HEK293T (cell line): ENCODE data around the gene PLEKHA6.

Source experiments
- CTCF ChIA-PET: fragments of 350-600 bp; formaldehyde crosslinking; extraction: SDS; loops from one replicate; lab custom pipeline; 2021; ENCODE audit warnings: antibody characterized with exemption, inconsistent platforms; lab: Yijun Ruan, JAX
- POLR2A ChIA-PET: fragments of 350-600 bp; formaldehyde crosslinking; extraction: SDS; loops from one replicate; lab custom pipeline; 2020; ENCODE audit warnings: antibody characterized with exemption, inconsistent platforms; lab: Yijun Ruan, JAX
- DNase-seq: peaks from one replicate; pipeline ENCODE4 v3.0.0; 2012; ENCODE audit warnings: mixed read lengths; ENCODE audit errors: extremely low spot score
- ARNT ChIP-seq: fragments of 450-650 bp; IDR thresholded peaks from 2 replicates; pipeline ENCODE4 v1.6.1; 2017; ENCODE audit warnings: mild to moderate bottlenecking
- BHLHE40 ChIP-seq: fragments of 450-650 bp; IDR thresholded peaks from 2 replicates; pipeline ENCODE4 v1.6.1; 2016; ENCODE audit warnings: mild to moderate bottlenecking, moderate library complexity, borderline replicate concordance
- CTBP1 ChIP-seq: fragments of 450-650 bp; IDR thresholded peaks from 2 replicates; pipeline ENCODE4 v1.6.1; 2016; ENCODE audit warnings: borderline replicate concordance
- ELF4 ChIP-seq: fragments of 450-650 bp; IDR thresholded peaks from 2 replicates; pipeline ENCODE4 v1.6.1; 2017; ENCODE audit warnings: antibody characterized with exemption
- FOXA1 ChIP-seq: fragments of 450-650 bp; IDR thresholded peaks from 2 replicates; pipeline ENCODE4 v1.6.1; 2016; ENCODE audit warnings: mild to moderate bottlenecking
- FOXK2 ChIP-seq: fragments of 450-650 bp; IDR thresholded peaks from 2 replicates; pipeline ENCODE4 v1.6.1; 2016; ENCODE audit warnings: mild to moderate bottlenecking
- FOXM1 ChIP-seq: fragments of 450-650 bp; IDR thresholded peaks from 2 replicates; pipeline ENCODE4 v1.6.1; 2017; ENCODE audit warnings: mild to moderate bottlenecking, borderline replicate concordance
- HDGF ChIP-seq: fragments of 450-650 bp; IDR thresholded peaks from 2 replicates; pipeline ENCODE4 v1.6.1; 2017; ENCODE audit warnings: antibody characterized with exemption, borderline replicate concordance
- L3MBTL2 ChIP-seq: fragments of 450-650 bp; conservative IDR thresholded peaks from 2 replicates; pipeline ENCODE4 v1.6.1; 2016; ENCODE audit warnings: mild to moderate bottlenecking
- LEF1 ChIP-seq: fragments of 450-650 bp; IDR thresholded peaks from 2 replicates; pipeline ENCODE4 v1.6.1; 2017; ENCODE audit warnings: mild to moderate bottlenecking, borderline replicate concordance
- NFRKB ChIP-seq: fragments of 450-650 bp; IDR thresholded peaks from 2 replicates; pipeline ENCODE4 v1.6.1; 2016; ENCODE audit warnings: mild to moderate bottlenecking, moderate library complexity
- SP1 ChIP-seq: fragments of 450-650 bp; IDR thresholded peaks from 2 replicates; pipeline ENCODE4 v1.6.1; 2017
- SUZ12 ChIP-seq: fragments of 450-650 bp; IDR thresholded peaks from 2 replicates; pipeline ENCODE4 v1.6.1; 2016; ENCODE audit warnings: mild to moderate bottlenecking
- TARDBP ChIP-seq: fragments of 450-650 bp; IDR thresholded peaks from 2 replicates; pipeline ENCODE4 v1.6.1; 2016
- ZNF384 ChIP-seq: fragments of 450-650 bp; IDR thresholded peaks from 2 replicates; pipeline ENCODE4 v1.6.1; 2016
- TF ChIP-seq, protein P1 (sequence below): fragments of 450-650 bp; IDR thresholded peaks from 2 replicates; pipeline ENCODE4 v1.6.1; 2016

The PLEKHA6 gene

DNA sequence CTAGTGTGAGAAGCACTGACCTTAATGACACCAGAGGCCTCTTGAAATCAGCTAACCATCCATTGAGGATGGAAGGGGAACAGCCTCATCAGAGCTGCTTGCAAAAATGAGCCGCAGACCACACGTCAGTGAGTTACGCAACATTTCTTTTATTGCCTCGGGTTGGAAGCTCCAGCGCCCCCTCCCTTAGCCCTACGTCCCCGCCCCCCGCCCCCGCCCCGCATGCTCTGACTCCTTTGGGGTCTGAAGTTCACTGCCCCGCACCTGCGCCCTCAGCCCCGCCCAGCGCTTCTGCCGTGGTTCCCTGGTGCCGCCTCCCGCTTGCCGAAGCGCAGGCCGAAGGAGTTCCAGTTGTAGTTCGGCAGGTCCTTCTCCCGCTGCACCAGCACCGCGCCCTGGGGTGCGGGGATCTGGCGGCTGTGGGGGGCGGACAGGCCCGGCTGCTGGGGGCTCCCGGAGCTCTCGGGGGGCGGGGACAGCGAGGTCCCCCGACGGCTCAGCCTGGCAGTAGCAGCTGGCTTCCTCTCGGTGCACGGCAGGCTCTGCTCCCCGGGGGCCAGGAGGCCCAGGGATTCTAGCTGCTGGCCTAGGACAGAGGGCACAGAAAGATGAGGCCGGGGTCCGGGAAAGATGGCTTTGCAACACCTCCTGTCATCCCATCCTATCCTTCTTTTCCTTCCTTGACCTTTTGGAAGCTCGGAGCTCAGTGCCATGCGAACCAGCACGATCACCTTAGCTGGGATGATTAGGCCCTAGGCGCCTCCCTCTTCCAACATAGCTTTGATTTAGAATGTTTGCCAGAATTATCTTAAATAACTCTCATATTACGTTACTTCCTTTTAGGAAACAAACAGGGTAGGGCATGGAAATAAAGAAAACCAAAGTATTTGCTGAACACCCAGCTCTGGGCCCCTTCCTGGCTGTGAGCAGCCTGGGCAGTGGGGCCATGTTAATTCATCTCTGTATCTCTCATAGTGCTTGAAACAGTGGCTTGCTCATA is 169.2 kb downstream of the PLEKHA6 start:
- CTCF ChIA-PET, result interaction anchor here (0.6 to 2.4 kb wide), 3 partner anchors 16 to 69 kb away, joined by 3 to 9 read pairs (median 8); no protein-coding TSS in a partner anchor
- DNase-seq, result no peak
- TF ChIP-seq SP1, result no peak
- no peak for TF ChIP-seq ELF4
- no peak for TF ChIP-seq NFRKB
- no peak for TF ChIP-seq LEF1
- TF ChIP-seq FOXA1, result no peak
- TF ChIP-seq SUZ12, result no peak
- TF ChIP-seq HDGF, result no peak
- no peak for TF ChIP-seq ARNT
- no peak for TF ChIP-seq CTBP1
- no peak for TF ChIP-seq TARDBP
- TF ChIP-seq FOXK2, result no peak
- no peak for TF ChIP-seq FOXM1
- TF ChIP-seq, protein P1, sequence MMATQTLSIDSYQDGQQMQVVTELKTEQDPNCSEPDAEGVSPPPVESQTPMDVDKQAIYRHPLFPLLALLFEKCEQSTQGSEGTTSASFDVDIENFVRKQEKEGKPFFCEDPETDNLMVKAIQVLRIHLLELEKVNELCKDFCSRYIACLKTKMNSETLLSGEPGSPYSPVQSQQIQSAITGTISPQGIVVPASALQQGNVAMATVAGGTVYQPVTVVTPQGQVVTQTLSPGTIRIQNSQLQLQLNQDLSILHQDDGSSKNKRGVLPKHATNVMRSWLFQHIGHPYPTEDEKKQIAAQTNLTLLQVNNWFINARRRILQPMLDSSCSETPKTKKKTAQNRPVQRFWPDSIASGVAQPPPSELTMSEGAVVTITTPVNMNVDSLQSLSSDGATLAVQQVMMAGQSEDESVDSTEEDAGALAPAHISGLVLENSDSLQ, result no peak
- TF ChIP-seq L3MBTL2, result no peak
- TF ChIP-seq BHLHE40, result no peak
- POLR2A ChIA-PET, result no interaction called here

DNA sequence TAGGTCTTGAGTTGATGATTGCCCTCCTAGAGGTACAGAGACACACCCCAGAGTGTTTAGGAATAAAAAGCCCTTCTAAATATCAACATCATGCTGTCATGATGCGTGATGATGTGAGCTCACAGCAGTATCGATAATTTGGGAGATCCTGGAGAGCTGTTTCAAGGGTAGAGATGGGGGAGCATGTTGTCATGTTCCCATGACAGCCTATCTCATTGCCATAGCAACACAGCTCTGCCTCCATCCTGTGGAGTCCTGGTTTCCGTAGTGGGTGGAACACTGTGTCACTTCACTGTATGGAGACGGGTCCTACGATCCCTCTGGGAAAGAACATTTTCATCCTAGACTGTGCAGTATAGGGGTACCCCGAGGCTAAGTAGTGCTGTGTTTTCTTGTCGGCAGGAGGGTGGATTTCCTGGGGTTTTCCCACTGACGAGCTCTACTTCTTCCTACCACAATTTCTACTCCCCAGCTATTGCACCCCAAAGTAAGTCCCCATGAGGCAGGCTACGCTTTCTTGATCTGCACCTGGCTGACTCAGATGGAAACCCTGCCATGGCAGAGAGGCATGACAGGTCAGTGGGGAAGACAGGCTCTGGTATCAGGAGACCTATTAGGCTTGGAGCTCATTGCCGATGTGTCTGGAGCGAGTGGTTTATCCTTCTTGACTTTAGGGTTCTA is 170.6 kb downstream of the PLEKHA6 start:
- POLR2A ChIA-PET, result no interaction called here
- no peak for DNase-seq
- no peak for TF ChIP-seq SP1
- no peak for TF ChIP-seq ELF4
- TF ChIP-seq L3MBTL2, result no peak
- TF ChIP-seq FOXA1, result no peak
- CTCF ChIA-PET, result interaction anchor here (0.7 to 1.5 kb wide), 2 partner anchors 18 to 26 kb away, joined by 3 to 5 read pairs; no protein-coding TSS in a partner anchor

DNA sequence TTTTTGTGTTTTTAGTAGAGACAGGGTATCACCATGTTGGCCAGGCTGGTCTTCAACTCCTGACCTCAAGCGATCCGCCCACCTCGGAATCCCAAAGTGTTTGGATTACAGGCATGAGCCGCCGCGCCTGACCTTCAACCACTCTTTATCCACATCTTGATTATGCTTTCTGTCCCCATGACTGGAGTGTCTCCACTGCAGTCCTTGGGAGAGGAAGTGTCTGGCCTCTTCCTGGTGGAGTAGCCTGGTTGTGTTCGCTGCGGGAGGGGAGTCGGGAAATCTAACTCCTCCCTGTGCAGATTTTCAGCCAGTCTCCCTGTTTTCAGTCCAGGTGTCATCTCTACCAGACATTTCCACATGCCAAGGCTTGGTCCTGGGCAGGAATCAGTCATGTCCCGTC is 173.1 kb downstream of the PLEKHA6 start:
- ChIA-PET CTCF (interaction anchor here (2.9 kb wide), 1 partner anchor 20 kb away, joined by 7 read pairs; no protein-coding TSS in a partner anchor), POLR2A (no interaction called here)
- DNase-seq, result no peak
- TF ChIP-seq TARDBP (no peak), ARNT (no peak), FOXM1 (no peak), HDGF (no peak), SP1 (no peak), CTBP1 (no peak), NFRKB (no peak), SUZ12 (no peak), BHLHE40 (no peak), FOXK2 (no peak), ZNF384 (no peak), L3MBTL2 (no peak), ELF4 (no peak), LEF1 (no peak), FOXA1 (no peak)
- TF ChIP-seq, protein P1, result no peak

DNA sequence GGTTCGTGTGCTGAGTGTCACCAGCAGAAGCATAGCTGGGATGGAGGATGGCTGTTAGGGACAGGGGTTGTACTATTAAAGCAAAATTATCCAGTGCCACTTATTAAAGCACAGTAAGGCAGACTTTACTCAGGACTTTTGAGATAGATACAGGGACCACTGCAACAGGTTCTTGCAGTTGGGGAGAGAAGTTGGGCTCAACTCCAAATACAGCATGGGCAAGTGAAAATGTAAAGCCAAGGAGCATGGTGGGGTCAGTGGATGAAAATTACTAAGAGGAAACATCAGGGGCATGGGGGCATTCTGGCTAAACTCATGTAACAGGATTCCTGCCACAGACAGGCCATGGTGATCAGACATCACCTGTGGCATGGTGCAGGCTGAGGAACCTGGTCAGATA is 178.6 kb downstream of the PLEKHA6 start:
- CTCF ChIA-PET, result interaction anchor here (1.7 kb wide), 1 partner anchor 26 kb away, joined by 5 read pairs; no protein-coding TSS in a partner anchor
- no peak for DNase-seq
- TF ChIP-seq ZNF384 (no peak), FOXA1 (no peak), SP1 (no peak), LEF1 (no peak), FOXK2 (no peak), BHLHE40 (no peak), ARNT (no peak), SUZ12 (no peak), ELF4 (no peak), CTBP1 (no peak), L3MBTL2 (no peak), HDGF (no peak), NFRKB (no peak), TARDBP (no peak), FOXM1 (no peak)
- TF ChIP-seq, protein P1, result no peak
- POLR2A ChIA-PET, result no interaction called here

DNA sequence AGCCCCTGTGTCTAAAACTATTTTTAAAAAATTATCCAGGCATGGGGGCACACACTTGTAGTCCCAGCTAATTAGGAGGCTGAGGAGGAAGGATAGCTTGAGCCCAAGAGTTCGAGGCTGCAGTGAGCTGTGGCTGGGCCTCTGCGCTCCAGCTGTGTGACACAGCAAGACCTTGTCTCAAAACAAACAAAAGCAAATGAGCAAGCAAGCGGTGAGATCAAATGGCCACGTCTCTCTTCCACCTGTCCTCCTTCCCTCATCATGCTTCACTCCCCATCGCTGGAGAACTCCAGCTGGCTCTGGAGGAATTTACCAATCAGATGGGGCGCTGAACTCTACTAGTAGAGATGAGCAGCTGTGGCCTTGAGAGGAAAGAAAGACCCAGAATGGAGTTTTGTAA is 179.6 kb downstream of the PLEKHA6 start:
- CTCF ChIA-PET, result interaction anchor here (0.6 to 1.7 kb wide), 2 partner anchors 27 to 175 kb away, joined by 3 to 5 read pairs; no protein-coding TSS in a partner anchor

More for the DNA sequence above, 179.6 kb downstream of the PLEKHA6 start:
- no peak for TF ChIP-seq L3MBTL2
- no peak for TF ChIP-seq ARNT
- no peak for TF ChIP-seq NFRKB
- TF ChIP-seq CTBP1, result no peak
- no peak for TF ChIP-seq SP1
- no peak for TF ChIP-seq FOXM1
- no peak for TF ChIP-seq BHLHE40
- TF ChIP-seq, protein P1, result no peak
- no peak for TF ChIP-seq ELF4
- no peak for TF ChIP-seq HDGF
- TF ChIP-seq TARDBP, result no peak
- TF ChIP-seq SUZ12, result no peak
- POLR2A ChIA-PET, result no interaction called here
- DNase-seq, result no peak
